ENCODE results near the gene BTN3A1.

- no peak for TF ChIP-seq EZH2 (IDR thresholded peaks at IDR 0.05; ENCODE audit: borderline replicate concordance, low read length)
- no peak for TF ChIP-seq CTCF (conservative IDR thresholded peaks at IDR 0.05 in 1 of 2, IDR thresholded peaks at IDR 0.05 in 1 of 2; ENCODE audit: extremely low read depth in 1 of 2, insufficient read depth in 1 of 2, low read depth in 1 of 2, low read length in 2 of 2)
Observed at GRCh38 chr6:26445934-26446667, 44.0 kb downstream of the BTN3A1 start.
